Gastroesophageal sphincter (tissue), 3 donors: ENCODE results near the gene SURF2.

ENCODE experiments used
- EP300 ChIP-seq: sonication (generic); formaldehyde crosslinking; IDR thresholded peaks from one replicate; pipeline ENCODE4 v1.6.1; 2017; ENCODE audit warnings: antibody characterized with exemption, mild to moderate bottlenecking
- POLR2A ChIP-seq, 2 donors: fragments of 450-650 bp; IDR thresholded peaks; one replicate each; pipeline ENCODE4 v1.6.1; 2017; ENCODE audit warnings: antibody characterized with exemption in 2 of 2, mild to moderate bottlenecking in 2 of 2, moderate library complexity in 1 of 2
- TF ChIP-seq, protein P1 (sequence below), 4 experiments: fragments of 200-600 bp in 2 of 4; fragments of 450-650 bp in 2 of 4; sonication (generic) in 1 of 4; IDR thresholded peaks; one replicate each; pipeline ENCODE4 v1.5.1; 2017 to 2019; ENCODE audit warnings: antibody characterized with exemption in 4 of 4, mild to moderate bottlenecking in 2 of 4, moderate library complexity in 2 of 4

GRCh38 chr9:133396952-133397351 lies 40.6 kb downstream of the SURF2 start:
- TF ChIP-seq, protein P1, sequence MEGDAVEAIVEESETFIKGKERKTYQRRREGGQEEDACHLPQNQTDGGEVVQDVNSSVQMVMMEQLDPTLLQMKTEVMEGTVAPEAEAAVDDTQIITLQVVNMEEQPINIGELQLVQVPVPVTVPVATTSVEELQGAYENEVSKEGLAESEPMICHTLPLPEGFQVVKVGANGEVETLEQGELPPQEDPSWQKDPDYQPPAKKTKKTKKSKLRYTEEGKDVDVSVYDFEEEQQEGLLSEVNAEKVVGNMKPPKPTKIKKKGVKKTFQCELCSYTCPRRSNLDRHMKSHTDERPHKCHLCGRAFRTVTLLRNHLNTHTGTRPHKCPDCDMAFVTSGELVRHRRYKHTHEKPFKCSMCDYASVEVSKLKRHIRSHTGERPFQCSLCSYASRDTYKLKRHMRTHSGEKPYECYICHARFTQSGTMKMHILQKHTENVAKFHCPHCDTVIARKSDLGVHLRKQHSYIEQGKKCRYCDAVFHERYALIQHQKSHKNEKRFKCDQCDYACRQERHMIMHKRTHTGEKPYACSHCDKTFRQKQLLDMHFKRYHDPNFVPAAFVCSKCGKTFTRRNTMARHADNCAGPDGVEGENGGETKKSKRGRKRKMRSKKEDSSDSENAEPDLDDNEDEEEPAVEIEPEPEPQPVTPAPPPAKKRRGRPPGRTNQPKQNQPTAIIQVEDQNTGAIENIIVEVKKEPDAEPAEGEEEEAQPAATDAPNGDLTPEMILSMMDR (IDR thresholded peaks at IDR 0.05), result no peak
- no peak for TF ChIP-seq POLR2A (IDR thresholded peaks at IDR 0.05)
- no peak for TF ChIP-seq EP300
